Esophagus squamous epithelium (tissue), 5 donors: ENCODE data around the gene ZC3HAV1L. TPM values are rescaled to one million over a fixed set of nuclear protein-coding genes. Genes with fewer than 3 reads are reported as not detected.
"Not testable (repeated sequence)": the region's sequence is repeated elsewhere in the genome, so short reads cannot be mapped to it uniquely, and the experiment has no call there.

Experiments used
- DNase-seq: peaks from one replicate; lab custom pipeline; 2025; lab: John Stamatoyannopoulos, UW
- H3K27ac ChIP-seq, 4 donors: fragments of 200-600 bp; sonication (generic); one replicate each; pipeline ENCODE4 v1.5.1; 2016 to 2019; ENCODE audit warnings: mild to moderate bottlenecking in 1 of 4
- H3K27me3 ChIP-seq, 4 donors: fragments of 200-600 bp; sonication (generic); 1 replicate in 3 of 4; 2 replicates in 1 of 4; pipeline versions ENCODE4 v1.5.1 to v1.6.0; 2017 to 2021; ENCODE audit warnings: antibody characterized with exemption in 1 of 4
- H3K36me3 ChIP-seq, 3 donors: fragments of 200-600 bp; sonication (generic); one replicate each; pipeline ENCODE4 v1.5.1; 2016 to 2019
- H3K4me1 ChIP-seq, 3 donors: fragments of 200-600 bp; sonication (generic); one replicate each; pipeline ENCODE4 v1.5.1; 2017 to 2019
- H3K4me3 ChIP-seq, 4 donors: fragments of 200-600 bp; sonication (generic); 1 replicate in 3 of 4; 2 replicates in 1 of 4; pipeline ENCODE4 v1.5.1; 2016 to 2019; ENCODE audit warnings: mild to moderate bottlenecking in 2 of 4, moderate library complexity in 1 of 4
- H3K9me3 ChIP-seq, 3 donors: fragments of 200-600 bp; sonication (generic); one replicate each; pipeline ENCODE4 v1.5.1; 2016 to 2019
- POLR2A ChIP-seq, 4 donors: fragments of 450-650 bp; IDR thresholded peaks; one replicate each; pipeline ENCODE4 v1.6.1; 2017; ENCODE audit warnings: antibody characterized with exemption in 4 of 4, mild to moderate bottlenecking in 4 of 4, moderate library complexity in 3 of 4
- WGBS, 2 donors: methylation state at CpG; one replicate each; pipeline ENCODE4 v1.1.5; 2018; 5-methylcytosine and 5-hydroxymethylcytosine counted together
- intact Hi-C: fragments of 100-400 bp; cut with DNase I; formaldehyde crosslinking; loops from one replicate; pipeline ENCODE4 v1.15.0; 2022
- total RNA-seq, 4 donors: library from RNA; depleted of rRNA; stranded (reverse); fragments of >200 nt; gene quantifications; one replicate each; pipeline ENCODE4 v1.1.0, GENCODE V29; 2016
- TF ChIP-seq, protein P1 (sequence below), 6 experiments: fragments of 450-650 bp in 4 of 6; fragments of 200-600 bp in 2 of 6; sonication (generic) in 2 of 6; IDR thresholded peaks; one replicate each; pipeline ENCODE4 v1.5.1; 2016 to 2019; ENCODE audit warnings: antibody characterized with exemption in 6 of 6, mild to moderate bottlenecking in 4 of 6, moderate library complexity in 4 of 6
- donor health status: DM: yes; HTN: yes; CAD: no.

Gene ZC3HAV1L
- total RNA-seq, 4 donors from 2014 or later: 12.5 to 24.0 (median 14.9) TPM

DNA sequence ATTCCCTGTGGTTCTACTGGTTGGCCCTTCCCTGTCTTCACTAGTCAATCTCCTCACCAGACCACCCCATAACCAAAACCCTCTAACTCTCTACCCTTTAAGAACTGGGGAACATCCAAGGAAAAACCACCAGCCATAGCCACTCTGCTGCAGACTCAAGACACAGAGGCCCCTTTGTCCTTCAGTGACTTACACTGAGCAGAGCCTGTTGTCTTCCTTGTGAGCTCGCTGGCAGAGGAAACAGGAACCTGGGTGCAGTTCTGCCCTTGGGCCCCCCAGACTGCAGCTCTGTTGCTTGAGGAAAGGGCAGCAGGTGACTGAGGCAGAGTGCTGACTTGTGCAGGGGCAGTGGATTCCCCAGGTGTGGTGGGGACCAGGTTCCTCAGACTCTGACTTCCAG is 43.1 kb upstream of the ZC3HAV1L start:
- Histone ChIP-seq H3K4me3 (no peak overlapping the region), H3K4me1 (peaks cover 0 to 16% (median 3%) of the 10 kb centered on the region in 3 donors), H3K9me3 (no peaks in the 10 kb centered on the region), H3K27ac (no peak overlapping the region), H3K27me3 (no peaks in the 10 kb centered on the region), H3K36me3 (peaks cover 24 to 94% (median 41%) of the 10 kb centered on the region in 3 donors)
- no peak for DNase-seq
- TF ChIP-seq, protein P1, sequence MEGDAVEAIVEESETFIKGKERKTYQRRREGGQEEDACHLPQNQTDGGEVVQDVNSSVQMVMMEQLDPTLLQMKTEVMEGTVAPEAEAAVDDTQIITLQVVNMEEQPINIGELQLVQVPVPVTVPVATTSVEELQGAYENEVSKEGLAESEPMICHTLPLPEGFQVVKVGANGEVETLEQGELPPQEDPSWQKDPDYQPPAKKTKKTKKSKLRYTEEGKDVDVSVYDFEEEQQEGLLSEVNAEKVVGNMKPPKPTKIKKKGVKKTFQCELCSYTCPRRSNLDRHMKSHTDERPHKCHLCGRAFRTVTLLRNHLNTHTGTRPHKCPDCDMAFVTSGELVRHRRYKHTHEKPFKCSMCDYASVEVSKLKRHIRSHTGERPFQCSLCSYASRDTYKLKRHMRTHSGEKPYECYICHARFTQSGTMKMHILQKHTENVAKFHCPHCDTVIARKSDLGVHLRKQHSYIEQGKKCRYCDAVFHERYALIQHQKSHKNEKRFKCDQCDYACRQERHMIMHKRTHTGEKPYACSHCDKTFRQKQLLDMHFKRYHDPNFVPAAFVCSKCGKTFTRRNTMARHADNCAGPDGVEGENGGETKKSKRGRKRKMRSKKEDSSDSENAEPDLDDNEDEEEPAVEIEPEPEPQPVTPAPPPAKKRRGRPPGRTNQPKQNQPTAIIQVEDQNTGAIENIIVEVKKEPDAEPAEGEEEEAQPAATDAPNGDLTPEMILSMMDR (IDR thresholded peaks at IDR 0.05): no peak
- no peak for TF ChIP-seq POLR2A (IDR thresholded peaks at IDR 0.05)
- intact Hi-C loops: loop anchor here (5.0 to 10.0 kb wide), 2 partner anchors 62 to 194 kb away; no protein-coding TSS in a partner anchor
- 80% methylated on average over 1 of the region's 1 CpG; no CpG with 5 or more reads in 1 of the 2 donors for WGBS, 2 donors

GRCh38 chr7:139078399-139078798 is 42.6 kb upstream of the ZC3HAV1L start:
- Histone ChIP-seq H3K27ac (no peak overlapping the region), H3K9me3 (no peaks in the 10 kb centered on the region), H3K27me3 (no peaks in the 10 kb centered on the region), H3K36me3 (peaks cover 28 to 94% (median 46%) of the 10 kb centered on the region in 3 donors), H3K4me3 (no peak overlapping the region), H3K4me1 (peaks cover 0 to 17% (median 3%) of the 10 kb centered on the region in 3 donors)
- DNase-seq: no peak
- intact Hi-C loops: loop anchor here (5.0 to 10.0 kb wide), 2 partner anchors 61 to 194 kb away; no protein-coding TSS in a partner anchor
- TF ChIP-seq POLR2A (IDR thresholded peaks at IDR 0.05): no peak
- TF ChIP-seq, protein P1 (IDR thresholded peaks at IDR 0.05): no peak
- WGBS, 2 donors: 88 to 100% methylated on average over 1 of the region's 1 CpG

GRCh38 chr7:139077706-139078105 is 41.9 kb upstream of the ZC3HAV1L start:
- H3K36me3 ChIP-seq: peaks cover 28 to 94% (median 51%) of the 10 kb centered on the region in 3 donors
- WGBS, 2 donors: 92 to 94% methylated on average over 4 to 5 of the region's 5 CpGs

DNA sequence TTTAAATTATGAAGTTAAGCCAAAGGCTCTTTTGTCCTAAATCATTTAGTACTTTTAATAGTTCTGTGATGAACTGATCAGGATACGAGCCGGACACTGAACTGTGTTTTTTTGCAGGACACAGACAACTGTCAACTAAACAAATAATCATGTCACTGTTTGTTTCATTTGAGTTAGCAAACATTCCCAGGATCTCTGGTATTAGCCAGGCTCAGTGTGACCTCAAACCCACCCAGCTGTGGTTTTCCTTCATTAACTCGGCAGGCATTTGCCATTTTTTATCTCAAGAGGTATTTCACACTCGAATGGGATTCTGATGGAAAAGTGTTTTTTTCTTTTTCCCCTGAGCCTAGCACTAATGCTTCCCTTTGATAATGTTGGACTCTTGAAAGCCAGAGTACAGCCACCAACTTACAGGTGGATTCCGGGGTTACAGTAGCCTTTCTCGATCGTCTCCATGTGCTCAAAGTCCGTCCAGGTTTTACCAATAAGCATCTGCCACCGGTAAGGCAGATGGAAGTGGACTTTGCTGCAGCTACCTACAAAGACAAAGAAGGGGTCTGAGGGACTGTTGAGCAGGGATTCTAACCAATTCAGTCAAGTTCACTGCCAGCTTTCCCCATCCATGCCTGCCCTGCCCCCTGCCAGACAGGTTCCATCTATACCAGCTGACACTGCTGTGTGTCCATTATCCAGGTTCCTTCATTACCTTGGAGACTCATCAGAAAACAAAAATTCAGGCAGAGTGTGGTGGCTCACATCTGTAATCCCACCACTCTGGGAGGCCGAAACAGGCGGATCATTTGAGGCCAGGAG is 40.2 kb upstream of the ZC3HAV1L start:
- no peak for TF ChIP-seq POLR2A (IDR thresholded peaks at IDR 0.05)
- TF ChIP-seq, protein P1 (IDR thresholded peaks at IDR 0.05): no peak
- no peak overlapping the region for H3K4me3 ChIP-seq
- H3K27me3 ChIP-seq: no peaks in the 10 kb centered on the region
- DNase-seq: no peak
- H3K27ac ChIP-seq: no peak overlapping the region
- intact Hi-C loops: loop anchor here (5.0 to 10.0 kb wide), 2 partner anchors 59 to 191 kb away; no protein-coding TSS in a partner anchor
- H3K4me1 ChIP-seq: peaks cover 0 to 19% (median 3%) of the 10 kb centered on the region in 3 donors
- no peaks in the 10 kb centered on the region for H3K9me3 ChIP-seq
- WGBS, 2 donors: 80% methylated on average over 9 to 11 of the region's 11 CpGs
- H3K36me3 ChIP-seq: peaks cover 33 to 94% (median 60%) of the 10 kb centered on the region in 3 donors

More at GRCh38 chr7:139077706-139078105, 41.9 kb upstream of the ZC3HAV1L start:
- not testable (repeated sequence) for H3K4me3 ChIP-seq, DNase-seq, H3K9me3 ChIP-seq, H3K27ac ChIP-seq, H3K27me3 ChIP-seq
- intact Hi-C loops: loop anchor here (5.0 to 10.0 kb wide), 2 partner anchors 60 to 193 kb away; no protein-coding TSS in a partner anchor
- peaks cover 0 to 23% (median 3%) of the 10 kb centered on the region in 3 donors for H3K4me1 ChIP-seq

- peaks cover 0 to 15% (median 0%) of the 10 kb centered on the region in 3 donors for H3K4me1 ChIP-seq
- H3K36me3 ChIP-seq: peaks cover 33 to 94% (median 52%) of the 10 kb centered on the region in 3 donors
- no peaks in the 10 kb centered on the region for H3K9me3 ChIP-seq
- 32 to 39% methylated on average over 9 of the region's 9 CpGs for WGBS, 2 donors
- H3K4me3 ChIP-seq: no peak overlapping the region
- peak overlapping the region; percentile 9 to 46 (median 34) for H3K27ac ChIP-seq
- TF ChIP-seq POLR2A (IDR thresholded peaks at IDR 0.05): no peak
- TF ChIP-seq, protein P1 (IDR thresholded peaks at IDR 0.05): peak; percentile 71 to 86 (median 80)
- intact Hi-C loops: loop anchor here (5.0 to 10.0 kb wide), 2 partner anchors 58 to 190 kb away; no protein-coding TSS in a partner anchor
- DNase-seq: no peak
- no peaks in the 10 kb centered on the region for H3K27me3 ChIP-seq
Observed at GRCh38 chr7:139075031-139075652, 39.3 kb upstream of the ZC3HAV1L start.
